SIG-M5 treated with dmso at 0.1 percent for 504 hours (cell line): Measurements from ENCODE around the gene TMBIM6.
"Not testable (repeated sequence)": the region's sequence is repeated elsewhere in the genome, so short reads cannot be mapped to it uniquely, and the experiment has no call there.

Experiments used
- DNase-seq: peaks from one replicate; lab custom pipeline; 2025; ENCODE audit not compliant: unreplicated experiment; lab: John Stamatoyannopoulos, UW

Gene TMBIM6

DNA sequence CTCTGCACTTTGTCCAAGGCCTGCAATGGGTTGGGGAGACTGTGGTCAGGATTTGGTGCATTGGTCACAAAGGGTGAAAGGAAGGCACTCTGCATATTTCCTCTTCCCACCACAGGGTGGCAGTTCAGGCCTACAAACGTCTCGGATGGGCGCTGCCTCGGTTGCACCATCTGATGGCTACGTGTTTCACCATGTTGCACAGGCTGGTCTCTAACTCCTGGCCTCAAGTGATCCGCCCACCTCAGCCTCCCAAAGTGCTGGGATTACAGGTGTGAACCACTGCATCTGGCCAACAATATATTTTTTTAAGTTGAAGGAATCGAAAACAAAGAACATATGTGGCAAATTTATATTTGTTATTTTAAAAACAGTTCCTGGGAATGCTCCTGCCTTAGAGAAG lies 35.1 kb downstream of the TMBIM6 start:
- DNase-seq = peak; percentile 84

DNA sequence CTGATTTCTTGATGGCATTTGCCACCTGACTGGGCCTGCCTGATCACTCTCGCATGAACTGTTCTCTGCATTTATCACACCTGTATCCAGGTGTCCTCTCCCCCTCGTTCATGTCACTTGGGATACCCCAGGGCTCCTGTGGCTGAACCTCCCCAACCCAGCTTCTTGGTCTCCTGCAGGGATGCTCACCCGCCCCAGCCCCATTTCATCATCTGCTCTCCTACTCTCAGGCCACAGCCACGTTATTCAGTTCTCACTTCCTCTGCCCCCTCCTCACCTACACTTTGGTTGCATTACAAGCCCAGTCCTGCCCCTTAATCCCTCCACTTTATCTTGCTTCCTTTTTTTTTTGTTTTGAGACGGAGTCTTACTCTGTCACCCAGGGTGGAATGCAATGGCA lies 35.5 kb downstream of the TMBIM6 start:
- DNase-seq = peak; percentile 82

DNA sequence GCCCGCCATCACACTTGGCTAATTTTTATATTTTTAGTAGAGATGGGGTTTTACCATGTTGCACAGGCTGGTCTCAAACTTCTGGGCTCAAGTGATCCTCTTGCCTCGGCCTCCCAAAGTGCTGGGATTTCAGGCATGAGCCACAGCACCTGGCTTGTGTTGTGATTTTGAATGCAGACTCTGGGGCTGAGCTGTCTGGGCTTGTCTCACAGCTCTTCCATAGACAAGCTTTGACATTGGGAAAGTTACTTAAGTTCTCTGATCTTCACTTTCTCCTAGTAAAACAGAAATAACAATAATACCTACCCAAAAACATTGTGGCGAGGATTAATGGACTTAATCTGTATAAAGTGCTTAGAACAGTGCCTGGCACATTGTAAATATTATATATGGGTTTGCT lies 36.0 kb downstream of the TMBIM6 start:
- no peak for DNase-seq

GRCh38 chr12:49777800-49778748 lies 36.7 kb downstream of the TMBIM6 start:
- peak; percentile 33 for DNase-seq

GRCh38 chr12:49779581-49779980 lies 38.2 kb downstream of the TMBIM6 start:
- DNase-seq = no peak

DNA sequence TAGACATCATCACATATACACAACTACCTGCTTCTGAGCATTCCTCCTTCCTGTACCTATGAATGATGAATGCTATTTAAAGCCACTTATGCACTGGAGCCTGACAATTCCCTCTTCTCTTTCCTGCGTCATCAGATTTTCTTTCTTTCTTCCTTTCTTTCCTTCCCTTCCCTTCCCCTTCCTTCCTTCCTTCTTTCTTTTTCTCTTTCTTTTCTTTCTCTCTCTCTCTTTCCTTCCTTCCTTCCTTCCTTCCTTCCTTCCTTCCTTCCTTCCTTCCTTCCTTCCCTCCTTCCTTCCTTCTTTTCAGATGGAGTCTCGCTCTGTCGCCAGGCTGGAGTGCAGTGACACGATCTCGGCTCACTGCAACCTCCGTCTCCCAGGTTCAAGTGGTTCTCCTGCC lies 39.6 kb downstream of the TMBIM6 start:
- DNase-seq = not testable (repeated sequence)

GRCh38 chr12:49783917-49784676 lies 42.7 kb downstream of the TMBIM6 start:
- DNase-seq = peak; percentile 53

DNA sequence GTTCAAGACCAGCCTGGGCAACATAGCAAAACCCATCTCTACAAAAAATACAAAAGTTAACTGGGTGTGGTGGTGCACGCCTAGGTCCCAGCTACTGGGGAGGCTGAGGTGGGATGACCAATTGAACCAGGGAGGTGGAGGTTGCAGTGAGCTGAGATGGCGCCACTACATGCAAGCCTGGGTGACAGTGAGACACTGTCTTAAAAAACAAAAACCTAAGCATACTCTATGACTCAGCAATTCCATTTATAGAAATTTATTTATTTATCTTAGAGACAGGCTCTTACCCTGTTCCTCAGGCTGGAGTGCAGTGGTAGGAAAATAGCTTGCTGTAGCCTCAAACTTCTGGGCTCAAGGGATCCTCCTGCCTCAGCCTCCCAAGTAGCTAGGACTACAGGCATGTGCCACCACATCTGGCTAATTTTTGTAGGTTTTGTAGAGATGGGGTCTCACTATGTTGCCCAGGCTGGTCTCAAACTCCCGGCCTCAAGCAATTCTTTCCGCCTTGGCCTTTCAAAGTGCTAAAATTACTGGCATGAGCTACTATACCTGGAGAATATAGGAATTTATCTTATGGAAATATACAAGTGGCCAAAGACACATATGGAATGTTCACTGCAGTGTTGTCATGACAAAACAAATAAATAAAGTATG lies 43.5 kb downstream of the TMBIM6 start:
- no peak for DNase-seq

DNA sequence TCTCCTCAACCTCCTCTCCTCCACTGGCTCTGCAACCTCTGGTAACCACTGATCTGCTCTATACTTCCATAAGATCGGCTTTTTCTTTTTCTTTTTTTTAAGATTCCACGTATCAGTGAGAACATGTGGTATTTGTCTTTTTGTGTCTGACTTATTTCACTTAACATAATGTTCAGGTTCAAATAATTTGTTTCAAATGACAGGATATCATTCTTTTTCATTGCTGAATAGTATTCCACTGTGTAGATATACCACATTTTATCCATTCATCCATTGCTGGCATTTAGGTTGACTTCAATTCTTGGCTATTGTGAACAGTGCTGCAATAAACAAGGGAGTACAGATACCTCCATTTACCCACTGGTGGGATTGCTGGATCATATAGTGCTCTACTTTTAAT lies 46.3 kb downstream of the TMBIM6 start:
- DNase-seq = no peak

DNA sequence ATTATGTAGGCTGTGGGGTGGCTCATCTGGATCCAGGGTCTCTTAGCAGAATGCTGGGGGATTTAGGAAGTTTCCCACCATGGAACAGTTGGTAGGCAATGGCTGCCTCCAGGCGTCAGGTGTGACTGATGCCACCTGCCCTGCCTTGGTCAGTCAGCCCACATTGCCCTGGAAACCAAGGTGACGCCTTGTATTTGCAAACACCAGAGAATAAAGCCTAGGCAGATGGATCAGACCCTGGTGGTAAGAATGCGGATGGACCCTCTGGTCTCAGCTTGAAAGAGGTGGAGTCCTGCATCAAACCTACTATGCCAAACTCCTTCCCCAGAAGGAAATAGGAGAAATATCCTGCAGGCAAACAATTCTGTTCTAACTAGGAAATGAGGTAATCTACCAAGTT lies 48.6 kb downstream of the TMBIM6 start:
- no peak for DNase-seq

DNA sequence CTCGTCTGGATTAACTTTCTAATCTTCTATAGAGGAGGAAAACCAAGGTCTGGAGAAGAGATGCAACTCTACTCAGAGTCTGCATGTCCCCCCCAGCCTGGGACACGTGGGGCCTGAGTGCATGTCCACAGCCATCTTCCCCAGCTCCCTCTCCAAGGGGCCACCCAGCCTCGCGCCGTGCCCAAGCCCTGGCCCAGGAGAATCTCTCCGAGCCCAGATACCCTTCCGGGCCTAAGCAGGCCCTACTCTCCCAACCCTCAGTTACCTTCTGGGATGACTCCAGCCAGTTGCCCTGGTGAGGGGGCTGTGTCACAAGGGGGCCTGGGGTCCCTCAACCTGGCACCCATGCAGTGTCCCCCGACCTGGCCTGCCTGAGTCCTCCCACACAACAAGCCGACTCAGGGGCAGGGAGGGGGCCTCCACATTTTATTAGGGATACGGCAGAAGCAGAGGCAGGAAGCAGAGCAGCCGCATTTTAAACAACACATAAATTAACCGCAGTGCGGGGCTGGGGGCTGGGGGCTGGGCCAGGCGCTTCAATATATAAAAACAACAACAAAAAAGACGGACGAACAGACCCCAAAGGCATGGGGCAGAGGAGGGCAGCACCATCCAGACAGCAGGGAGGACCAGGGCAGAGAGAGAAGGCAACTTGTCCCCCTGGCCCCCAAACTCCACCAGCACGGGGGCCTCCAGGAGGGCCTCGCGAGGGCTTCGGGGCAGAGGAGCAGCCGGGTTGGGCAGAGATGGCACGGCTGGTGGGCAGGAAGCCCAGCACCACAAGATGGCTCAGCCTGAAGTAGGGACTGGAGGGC lies 49.6 kb downstream of the TMBIM6 start:
- DNase-seq = no peak

DNA sequence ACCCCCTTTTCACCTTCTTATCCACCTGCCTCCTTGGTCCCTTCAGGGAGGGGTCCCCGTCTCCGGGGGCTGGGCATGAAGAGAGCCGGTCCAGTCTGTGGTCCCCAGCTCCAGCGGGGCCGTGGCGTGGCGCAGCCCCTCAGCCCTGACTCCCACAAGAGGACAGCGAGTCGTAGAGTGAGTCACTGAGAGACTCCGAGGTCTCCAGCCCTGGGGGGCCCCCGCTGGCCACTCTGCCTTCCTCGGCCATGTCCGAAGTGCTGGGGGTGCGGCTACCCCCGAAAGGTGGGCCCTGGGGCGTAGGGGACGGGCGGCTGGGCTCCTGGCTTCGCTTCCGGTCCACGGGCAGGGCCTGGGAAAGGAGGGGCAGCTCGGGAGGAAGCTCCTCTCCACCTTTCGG lies 50.3 kb downstream of the TMBIM6 start:
- DNase-seq = no peak

DNA sequence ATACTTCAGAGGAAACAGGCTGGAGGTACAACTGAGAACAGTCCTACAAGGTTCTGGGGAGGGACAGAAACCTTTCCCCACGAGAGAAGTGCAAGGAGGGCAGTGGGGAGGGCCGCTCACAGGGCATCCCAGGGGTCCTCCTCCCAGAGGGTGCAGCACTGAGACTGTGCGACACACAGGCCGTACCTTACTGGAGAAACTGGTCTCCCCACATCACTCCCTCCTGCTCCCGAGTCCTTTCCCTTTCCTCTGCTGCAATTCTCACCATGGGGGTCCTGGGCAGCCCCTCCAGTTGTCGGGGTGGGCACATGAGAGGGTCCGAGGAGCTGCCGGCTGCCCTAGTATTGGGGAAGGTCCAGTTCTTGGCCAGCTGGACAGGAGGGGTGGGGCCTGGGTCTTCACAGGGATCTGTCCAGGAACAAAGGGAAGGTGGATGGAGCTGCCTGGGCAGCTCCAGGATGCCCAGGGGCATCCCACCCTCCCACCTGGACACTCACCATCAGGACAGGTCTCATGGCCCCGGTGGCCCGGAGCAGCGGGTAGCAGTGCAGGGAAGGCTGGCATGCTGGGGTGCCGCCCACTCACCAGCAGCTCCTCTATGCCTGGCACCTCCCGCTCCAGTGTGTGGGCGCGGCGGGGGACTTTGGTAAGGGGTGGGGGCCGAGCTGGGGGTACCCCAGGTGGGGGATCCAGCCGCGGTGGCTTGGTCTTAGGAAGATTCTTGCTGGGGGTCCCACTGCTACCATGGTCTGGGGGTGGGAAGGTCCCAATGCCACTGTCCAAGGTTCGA lies 51.0 kb downstream of the TMBIM6 start:
- no peak for DNase-seq

GRCh38 chr12:49792976-49793580 lies 51.7 kb downstream of the TMBIM6 start:
- DNase-seq = no peak

- DNase-seq = no peak
These were observed 52.3 kb downstream of the TMBIM6 start for GRCh38 chr12:49793620-49794019.

GRCh38 chr12:49794021-49794420 lies 52.7 kb downstream of the TMBIM6 start:
- no peak for DNase-seq

- no peak for DNase-seq
These were observed 53.7 kb downstream of the TMBIM6 start for GRCh38 chr12:49794811-49795653.

- DNase-seq = no peak
These were observed 54.3 kb downstream of the TMBIM6 start for GRCh38 chr12:49795654-49796105.

DNA sequence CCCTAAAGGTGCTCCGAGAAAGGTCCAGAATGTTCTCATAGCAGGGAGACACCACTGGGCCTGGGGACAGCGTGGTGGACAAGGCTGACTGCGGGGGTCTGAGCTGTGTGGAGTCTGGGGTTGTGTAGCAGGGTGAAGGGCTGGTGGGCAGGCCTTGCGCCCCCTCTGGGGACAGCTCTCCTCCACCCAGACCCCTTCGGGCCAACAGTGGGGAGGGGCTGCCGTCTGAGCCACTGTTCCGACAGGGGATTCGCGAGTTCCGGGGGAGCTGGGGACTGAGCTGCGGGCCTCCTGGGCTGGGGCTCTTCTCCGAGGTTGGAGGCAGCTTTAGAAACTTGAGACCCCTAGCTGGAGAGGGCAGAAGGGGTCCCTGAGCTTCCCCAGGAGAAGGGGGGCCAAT lies 54.8 kb downstream of the TMBIM6 start:
- DNase-seq = no peak
